MM.1S (cell line): ENCODE results near the gene GRID2IP.

ENCODE experiments used
- CTCF ChIP-seq: fragments of 300-600 bp; sonication (generic); IDR thresholded peaks from 2 replicates; pipeline ENCODE4 v1.5.1; 2016; ENCODE audit warnings: antibody characterized with exemption, low read length, mixed read lengths
- EZH2 ChIP-seq: fragments of 300-600 bp; sonication (generic); optimal IDR thresholded peaks from 2 replicates; pipeline ENCODE3; 2017; ENCODE audit warnings: low read depth, mild to moderate bottlenecking, antibody characterized with exemption, low read length, mixed read lengths
- EZH2phosphoT487 ChIP-seq: fragments of 300-600 bp; sonication (generic); IDR thresholded peaks from 2 replicates; pipeline ENCODE4 v1.6.1; 2018; ENCODE audit warnings: antibody characterized with exemption, low read length

- no peak for TF ChIP-seq EZH2
- TF ChIP-seq CTCF = peak; percentile 17; the same call in 1 of the 2 replicates
- TF ChIP-seq EZH2phosphoT487 = no peak
Measured at GRCh38 chr7:6553448-6554044, 2.3 kb upstream of the GRID2IP start.
